C4-2B (cell line): Measurements from ENCODE around the gene CCL8.

ENCODE experiments used
- H3K27ac ChIP-seq: fragments of 450-650 bp; 2 replicates; pipeline ENCODE4 v1.5.1; 2017
- CTCF ChIP-seq: fragments of 450-650 bp; conservative IDR thresholded peaks from 2 replicates; pipeline ENCODE4 v1.5.1; 2017; ENCODE audit warnings: mild to moderate bottlenecking
- ZFX ChIP-seq: fragments of 450-650 bp; IDR thresholded peaks from 2 replicates; pipeline ENCODE4 v1.6.1; 2017

CCL8 gene

GRCh38 chr17:34366529-34367107 is 47.4 kb downstream of the CCL8 start:
- no peak for TF ChIP-seq ZFX
- TF ChIP-seq CTCF = no peak
- H3K27ac ChIP-seq = no peak overlapping the region

GRCh38 chr17:34367486-34368195 is 48.4 kb downstream of the CCL8 start:
- TF ChIP-seq ZFX (no peak), CTCF (no peak)
- H3K27ac ChIP-seq = no peak overlapping the region

GRCh38 chr17:34368196-34368945 is 49.1 kb downstream of the CCL8 start:
- TF ChIP-seq CTCF (no peak), ZFX (no peak)
- no peak overlapping the region for H3K27ac ChIP-seq

GRCh38 chr17:34368946-34369500 is 49.8 kb downstream of the CCL8 start:
- TF ChIP-seq CTCF (no peak), ZFX (no peak)
- H3K27ac ChIP-seq = no peak overlapping the region

- TF ChIP-seq ZFX = no peak
- TF ChIP-seq CTCF = no peak
- no peak overlapping the region for H3K27ac ChIP-seq
These were observed 50.3 kb downstream of the CCL8 start for GRCh38 chr17:34369571-34369970.

- H3K27ac ChIP-seq = no peak overlapping the region
- TF ChIP-seq CTCF = no peak
- no peak for TF ChIP-seq ZFX
These were observed 51.3 kb downstream of the CCL8 start for GRCh38 chr17:34370376-34370996.
